Measurements from ENCODE around the gene LRRC37A3. TPM values are rescaled to one million over a fixed set of nuclear protein-coding genes. Genes with fewer than 3 reads are reported as not detected.
A peak's percentile ranks its signal among the peaks of the same experiment; 100 is the strongest.
"Not testable (repeated sequence)": the region's sequence is repeated elsewhere in the genome, so short reads cannot be mapped to it uniquely, and the experiment has no call there.

Gene LRRC37A3
- total RNA-seq, 2 experiments from 2014 or later, result 2.6 to 3.3 TPM

GRCh38 chr17:64897136-64897535, 22.1 kb downstream of the LRRC37A3 start:
- H3K36me3 Mint-ChIP-seq (ENCODE audit: low read depth); H3K4me1 Mint-ChIP-seq; DNase-seq; POLR2A ChIA-PET; intact Hi-C loops (cut with DNase I, micrococcal nuclease); H3K27ac Mint-ChIP-seq; H3K9me3 Mint-ChIP-seq (ENCODE audit: low read depth); ATAC-seq; H3K4me3 Mint-ChIP-seq; CTCF ChIA-PET; H3K27me3 Mint-ChIP-seq: not testable (repeated sequence)

- H3K27me3 Mint-ChIP-seq; H3K9me3 Mint-ChIP-seq (ENCODE audit: low read depth); H3K4me3 Mint-ChIP-seq; intact Hi-C loops (cut with DNase I, micrococcal nuclease); POLR2A ChIA-PET; H3K27ac Mint-ChIP-seq; ATAC-seq; CTCF ChIA-PET; H3K36me3 Mint-ChIP-seq (ENCODE audit: low read depth); H3K4me1 Mint-ChIP-seq; DNase-seq: not testable (repeated sequence)
Measured at GRCh38 chr17:64874210-64874609, 45.1 kb downstream of the LRRC37A3 start.

GRCh38 chr17:64847504-64848466, 71.5 kb downstream of the LRRC37A3 start:
- POLR2A ChIA-PET; CTCF ChIA-PET; H3K4me1 Mint-ChIP-seq; H3K27ac Mint-ChIP-seq; H3K27me3 Mint-ChIP-seq; H3K4me3 Mint-ChIP-seq; H3K36me3 Mint-ChIP-seq (ENCODE audit: low read depth); H3K9me3 Mint-ChIP-seq (ENCODE audit: low read depth): not testable (repeated sequence)
- intact Hi-C loops (cut with DNase I, micrococcal nuclease), result loop anchor here in 1 of 2 experiments (5.0 to 10.0 kb wide), 2 partner anchors 115 to 347 kb away; no protein-coding TSS in a partner anchor
- DNase-seq, result peak; percentile 89
- ATAC-seq, result peak; percentile 97

GRCh38 chr17:64846892-64847291, 72.4 kb downstream of the LRRC37A3 start:
- DNase-seq; H3K27ac Mint-ChIP-seq; POLR2A ChIA-PET; H3K27me3 Mint-ChIP-seq; CTCF ChIA-PET; H3K9me3 Mint-ChIP-seq (ENCODE audit: low read depth); H3K4me1 Mint-ChIP-seq; ATAC-seq; H3K4me3 Mint-ChIP-seq; H3K36me3 Mint-ChIP-seq (ENCODE audit: low read depth): not testable (repeated sequence)
- intact Hi-C loops (cut with DNase I, micrococcal nuclease), result loop anchor here in 1 of 2 experiments (5.0 to 10.0 kb wide), 2 partner anchors 115 to 348 kb away; no protein-coding TSS in a partner anchor

GRCh38 chr17:64843918-64844317, 75.4 kb downstream of the LRRC37A3 start:
- H3K4me1 Mint-ChIP-seq; H3K27ac Mint-ChIP-seq; POLR2A ChIA-PET; H3K36me3 Mint-ChIP-seq (ENCODE audit: low read depth); CTCF ChIA-PET; ATAC-seq; H3K4me3 Mint-ChIP-seq; DNase-seq; H3K27me3 Mint-ChIP-seq; H3K9me3 Mint-ChIP-seq (ENCODE audit: low read depth): not testable (repeated sequence)
- intact Hi-C loops (cut with DNase I, micrococcal nuclease), result loop anchor here in 1 of 2 experiments (10.0 kb wide), 1 partner anchor 351 kb away; no protein-coding TSS in a partner anchor

- DNase-seq; ATAC-seq; H3K4me3 Mint-ChIP-seq; H3K27me3 Mint-ChIP-seq; H3K4me1 Mint-ChIP-seq; H3K27ac Mint-ChIP-seq; H3K9me3 Mint-ChIP-seq (ENCODE audit: low read depth); POLR2A ChIA-PET; H3K36me3 Mint-ChIP-seq (ENCODE audit: low read depth); CTCF ChIA-PET: not testable (repeated sequence)
- intact Hi-C loops (cut with DNase I, micrococcal nuclease), result loop anchor here in 1 of 2 experiments (10.0 kb wide), 1 partner anchor 352 kb away; no protein-coding TSS in a partner anchor
Measured at GRCh38 chr17:64842900-64843299, 76.4 kb downstream of the LRRC37A3 start.

- H3K9me3 Mint-ChIP-seq (ENCODE audit: low read depth); H3K4me1 Mint-ChIP-seq; H3K27me3 Mint-ChIP-seq; CTCF ChIA-PET; H3K4me3 Mint-ChIP-seq; ATAC-seq; H3K36me3 Mint-ChIP-seq (ENCODE audit: low read depth); H3K27ac Mint-ChIP-seq; POLR2A ChIA-PET; DNase-seq: not testable (repeated sequence)
- intact Hi-C loops (cut with DNase I, micrococcal nuclease), result loop anchor here in 1 of 2 experiments (10.0 kb wide), 1 partner anchor 354 kb away; no protein-coding TSS in a partner anchor
Measured at GRCh38 chr17:64840960-64841359, 78.3 kb downstream of the LRRC37A3 start.

- H3K36me3 Mint-ChIP-seq (ENCODE audit: low read depth); H3K27me3 Mint-ChIP-seq; H3K4me3 Mint-ChIP-seq; CTCF ChIA-PET; POLR2A ChIA-PET; H3K9me3 Mint-ChIP-seq (ENCODE audit: low read depth); ATAC-seq; DNase-seq; H3K27ac Mint-ChIP-seq: not testable (repeated sequence)
- intact Hi-C loops (cut with DNase I, micrococcal nuclease), result loop anchor here in 1 of 2 experiments (10.0 kb wide), 1 partner anchor 64 kb away; no protein-coding TSS in a partner anchor
- peaks cover 12% of the 10 kb centered on the region for H3K4me1 Mint-ChIP-seq
Measured at GRCh38 chr17:64838513-64838912, 80.8 kb downstream of the LRRC37A3 start.

- H3K27me3 Mint-ChIP-seq; CTCF ChIA-PET; POLR2A ChIA-PET; H3K36me3 Mint-ChIP-seq (ENCODE audit: low read depth); H3K9me3 Mint-ChIP-seq (ENCODE audit: low read depth): not testable (repeated sequence)
- Mint-ChIP-seq H3K27ac (peak overlapping the region; percentile 84), H3K4me3 (peak overlapping the region; percentile 84), H3K4me1 (peaks cover 12% of the 10 kb centered on the region)
- intact Hi-C loops (cut with DNase I, micrococcal nuclease), result loop anchor here in 1 of 2 experiments (10.0 kb wide), 1 partner anchor 62 kb away; no protein-coding TSS in a partner anchor
- DNase-seq (peak; percentile 92), ATAC-seq (peak; percentile 98)
Measured at GRCh38 chr17:64837018-64837761, 82.1 kb downstream of the LRRC37A3 start.

GRCh38 chr17:64836623-64837017, 82.7 kb downstream of the LRRC37A3 start:
- intact Hi-C loops (cut with DNase I, micrococcal nuclease), result loop anchor here in 1 of 2 experiments (10.0 kb wide), 1 partner anchor 62 kb away; no protein-coding TSS in a partner anchor
- peak overlapping the region; percentile 84 for H3K27ac Mint-ChIP-seq
- H3K9me3 Mint-ChIP-seq (ENCODE audit: low read depth); H3K36me3 Mint-ChIP-seq (ENCODE audit: low read depth); CTCF ChIA-PET; H3K27me3 Mint-ChIP-seq: not testable (repeated sequence)
- DNase-seq (peak; percentile 43), ATAC-seq (peak; percentile 16)
- peaks cover 12% of the 10 kb centered on the region for H3K4me1 Mint-ChIP-seq
- peak overlapping the region; percentile 84 for H3K4me3 Mint-ChIP-seq
- POLR2A ChIA-PET, result interaction anchor here (0.6 kb wide), 1 partner anchor 688 kb away, joined by 4 read pairs; no protein-coding TSS in a partner anchor

- CTCF ChIA-PET; POLR2A ChIA-PET; H3K27me3 Mint-ChIP-seq; DNase-seq; ATAC-seq; H3K27ac Mint-ChIP-seq; H3K36me3 Mint-ChIP-seq (ENCODE audit: low read depth); H3K9me3 Mint-ChIP-seq (ENCODE audit: low read depth); H3K4me3 Mint-ChIP-seq: not testable (repeated sequence)
- H3K4me1 Mint-ChIP-seq, result peaks cover 17% of the 10 kb centered on the region
- intact Hi-C loops (cut with DNase I, micrococcal nuclease), result loop anchor here in 1 of 2 experiments (10.0 kb wide), 1 partner anchor 59 kb away; no protein-coding TSS in a partner anchor
Measured at GRCh38 chr17:64834060-64834459, 85.2 kb downstream of the LRRC37A3 start.

Measured in activated CD4-positive, alpha-beta T cell treated with anti-CD3 and anti-CD28 coated beads for 36 hours (primary cell).